Measurements from ENCODE around the gene CDC42EP5.
A peak's percentile ranks its signal among the peaks of the same experiment; 100 is the strongest.
"Not testable (repeated sequence)": the region's sequence is repeated elsewhere in the genome, so short reads cannot be mapped to it uniquely, and the experiment has no call there.

The CDC42EP5 gene

GRCh38 chr19:54461210-54461609 lies 11.9 kb downstream of the CDC42EP5 start:
- DNase-seq, result no peak

- DNase-seq, result no peak
Observed at GRCh38 chr19:54460230-54461005, 12.7 kb downstream of the CDC42EP5 start.

GRCh38 chr19:54459282-54460229 lies 13.5 kb downstream of the CDC42EP5 start:
- DNase-seq, result no peak

- no peak for DNase-seq
Observed at GRCh38 chr19:54458648-54459281, 14.3 kb downstream of the CDC42EP5 start.

GRCh38 chr19:54457773-54458647 lies 15.1 kb downstream of the CDC42EP5 start:
- DNase-seq, result no peak

- DNase-seq, result no peak
Observed at GRCh38 chr19:54456423-54457373, 16.4 kb downstream of the CDC42EP5 start.

- no peak for DNase-seq
Observed at GRCh38 chr19:54455786-54456422, 17.2 kb downstream of the CDC42EP5 start.

GRCh38 chr19:54454781-54455675 lies 18.1 kb downstream of the CDC42EP5 start:
- no peak for DNase-seq

GRCh38 chr19:54453921-54454780 lies 18.9 kb downstream of the CDC42EP5 start:
- no peak for DNase-seq

GRCh38 chr19:54452626-54453025 lies 20.5 kb downstream of the CDC42EP5 start:
- DNase-seq, result no peak

- DNase-seq, result no peak
Observed at GRCh38 chr19:54451997-54452396, 21.1 kb downstream of the CDC42EP5 start.

- DNase-seq, result no peak
Observed at GRCh38 chr19:54451331-54451871, 21.7 kb downstream of the CDC42EP5 start.

- no peak for DNase-seq
Observed at GRCh38 chr19:54449701-54450069, 23.4 kb downstream of the CDC42EP5 start.

GRCh38 chr19:54448774-54449700 lies 24.1 kb downstream of the CDC42EP5 start, which contains the start of gene LENG8:
TSS of gene LENG8 (plus strand) at chr19:54449199. CDS start at chr19:54451345, 2,146 bp downstream.
- DNase-seq, result peak; percentile 98

GRCh38 chr19:54448040-54448773 lies 24.9 kb downstream of the CDC42EP5 start:
- DNase-seq, result peak; percentile 64

GRCh38 chr19:54446349-54446748 lies 26.7 kb downstream of the CDC42EP5 start:
- not testable (repeated sequence) for DNase-seq

All from KG1 (cell line).